Epithelial cell of proximal tubule (primary cell): ENCODE results near the gene SUB1. TPM values are rescaled to one million over a fixed set of nuclear protein-coding genes. Genes with fewer than 3 reads are reported as not detected.
"Not testable (repeated sequence)": the region's sequence is repeated elsewhere in the genome, so short reads cannot be mapped to it uniquely, and the experiment has no call there.

Source experiments
- DNase-seq: peaks from one replicate; pipeline ENCODE4 v3.0.0-alpha.2; 2011; ENCODE audit warnings: low read depth
- H3K4me3 ChIP-seq: 2 replicates; pipeline ENCODE4 v1.5.1; 2011; ENCODE audit warnings: low read depth, mild to moderate bottlenecking, low read length
- total RNA-seq: library from RNA; depleted of rRNA; stranded (reverse); fragments of >200 nt; gene quantifications from 2 replicates; pipeline ENCODE4 v1.2.3, GENCODE V29; 2015
- TF ChIP-seq, protein P1 (sequence below): conservative IDR thresholded peaks from 2 replicates; pipeline ENCODE4 v1.5.1; 2012; ENCODE audit warnings: low read depth, mild to moderate bottlenecking, low read length

Gene SUB1
- total RNA-seq, 1 donor from 2014 or later = 418 TPM

DNA sequence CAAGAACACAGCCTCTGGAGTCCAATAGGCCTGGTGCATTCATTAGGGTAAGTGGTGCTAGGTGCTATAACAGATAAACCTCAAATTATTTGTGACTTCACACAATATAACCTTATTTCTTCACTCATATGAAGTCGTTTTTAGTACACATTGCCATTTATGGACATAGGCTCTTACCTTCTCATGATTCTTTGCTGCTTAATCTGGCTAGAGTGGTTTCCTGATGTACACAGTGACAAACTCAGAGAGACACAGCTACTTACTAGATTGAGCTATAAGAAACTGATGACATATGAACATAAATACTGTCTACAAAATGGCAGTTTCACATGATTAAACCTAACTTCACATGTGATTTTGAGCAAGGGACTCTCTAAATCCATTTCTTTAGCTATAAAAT lies 14.2 kb upstream of the SUB1 start:
- DNase-seq = no peak
- no peak overlapping the region for H3K4me3 ChIP-seq
- TF ChIP-seq, protein P1, sequence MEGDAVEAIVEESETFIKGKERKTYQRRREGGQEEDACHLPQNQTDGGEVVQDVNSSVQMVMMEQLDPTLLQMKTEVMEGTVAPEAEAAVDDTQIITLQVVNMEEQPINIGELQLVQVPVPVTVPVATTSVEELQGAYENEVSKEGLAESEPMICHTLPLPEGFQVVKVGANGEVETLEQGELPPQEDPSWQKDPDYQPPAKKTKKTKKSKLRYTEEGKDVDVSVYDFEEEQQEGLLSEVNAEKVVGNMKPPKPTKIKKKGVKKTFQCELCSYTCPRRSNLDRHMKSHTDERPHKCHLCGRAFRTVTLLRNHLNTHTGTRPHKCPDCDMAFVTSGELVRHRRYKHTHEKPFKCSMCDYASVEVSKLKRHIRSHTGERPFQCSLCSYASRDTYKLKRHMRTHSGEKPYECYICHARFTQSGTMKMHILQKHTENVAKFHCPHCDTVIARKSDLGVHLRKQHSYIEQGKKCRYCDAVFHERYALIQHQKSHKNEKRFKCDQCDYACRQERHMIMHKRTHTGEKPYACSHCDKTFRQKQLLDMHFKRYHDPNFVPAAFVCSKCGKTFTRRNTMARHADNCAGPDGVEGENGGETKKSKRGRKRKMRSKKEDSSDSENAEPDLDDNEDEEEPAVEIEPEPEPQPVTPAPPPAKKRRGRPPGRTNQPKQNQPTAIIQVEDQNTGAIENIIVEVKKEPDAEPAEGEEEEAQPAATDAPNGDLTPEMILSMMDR = no peak

DNA sequence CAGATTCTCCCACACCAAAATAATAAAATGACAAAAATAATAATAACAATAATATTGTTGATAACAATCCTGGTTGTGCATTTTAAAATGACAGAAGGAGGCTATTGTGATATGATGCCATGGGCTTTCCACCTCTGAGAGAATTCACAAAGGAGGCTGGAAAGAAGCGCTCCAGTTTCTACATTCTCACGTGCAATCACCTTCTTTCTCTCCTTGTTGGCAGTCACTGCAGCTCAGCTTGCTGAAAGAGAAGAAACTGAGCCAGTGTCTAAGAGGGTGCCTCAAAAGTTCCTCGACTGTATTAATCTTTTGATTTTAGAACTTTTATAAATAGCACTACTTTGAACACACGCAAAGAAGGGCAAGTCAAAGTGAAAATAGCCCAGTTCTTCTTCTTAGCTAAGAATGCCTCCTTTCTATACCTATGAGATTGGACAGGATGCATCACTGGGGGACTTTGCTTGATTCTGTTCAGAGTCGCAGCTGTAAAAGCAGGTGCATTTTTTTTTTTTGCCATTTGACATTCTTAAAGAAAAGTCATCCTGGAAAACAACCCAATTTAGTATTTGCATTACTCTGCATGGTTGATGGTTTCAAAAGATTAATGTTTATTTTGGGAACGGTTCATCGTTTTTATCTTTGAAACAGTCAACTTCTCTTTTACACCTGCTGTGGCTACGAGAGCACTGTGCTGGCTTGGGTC lies 12.4 kb upstream of the SUB1 start:
- no peak overlapping the region for H3K4me3 ChIP-seq
- TF ChIP-seq, protein P1 = no peak
- no peak for DNase-seq

DNA sequence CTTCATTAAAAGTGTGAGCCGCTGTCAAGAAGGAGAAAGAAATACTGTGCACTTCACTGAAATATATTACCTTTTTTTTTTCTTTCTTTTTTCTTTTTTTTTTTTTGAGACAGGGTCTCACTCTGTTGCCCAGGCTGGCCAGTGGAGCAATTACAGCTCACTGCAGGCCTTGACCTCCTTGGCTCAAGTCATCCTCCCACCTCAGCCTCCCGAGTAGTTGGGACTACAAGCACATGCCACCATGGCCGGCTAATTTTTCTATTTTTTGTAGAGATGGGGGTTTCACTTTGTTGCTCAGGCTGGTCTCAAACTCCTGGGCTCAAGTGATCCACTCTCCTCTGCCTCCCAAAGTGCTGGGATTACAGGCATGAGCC lies 11.9 kb upstream of the SUB1 start:
- DNase-seq, H3K4me3 ChIP-seq: not testable (repeated sequence)

DNA sequence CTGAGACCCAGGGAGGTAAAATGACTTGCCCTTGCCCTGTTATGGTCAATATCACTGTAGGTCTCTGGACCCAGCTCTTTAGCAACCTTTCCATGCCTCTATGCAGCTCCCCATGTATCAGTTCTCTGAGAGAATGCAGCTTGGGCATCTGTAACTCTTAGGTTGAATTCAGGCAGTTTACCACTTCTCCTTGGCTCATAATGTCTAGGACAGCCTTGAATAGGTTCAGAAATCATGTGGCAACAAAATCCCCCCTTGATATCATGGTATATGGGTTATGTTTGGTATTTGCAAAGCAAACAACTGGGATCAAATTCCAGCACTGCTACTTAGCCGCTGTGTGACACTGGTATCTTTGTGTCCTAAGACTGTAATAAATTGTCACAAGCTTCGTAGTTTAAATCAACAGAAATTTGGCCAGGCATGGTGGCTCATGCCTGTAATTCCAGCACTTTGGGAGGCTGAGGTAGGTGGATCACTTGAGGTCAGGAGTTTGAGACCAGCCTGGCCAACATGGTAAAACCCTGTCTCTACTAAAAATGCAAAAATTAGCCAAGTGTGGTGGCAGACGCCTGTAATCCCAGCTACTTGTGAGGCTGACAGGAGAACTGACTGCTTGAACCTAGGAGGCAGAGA lies 10.7 kb upstream of the SUB1 start:
- TF ChIP-seq, protein P1 = no peak
- no peak for DNase-seq
- no peak overlapping the region for H3K4me3 ChIP-seq

DNA sequence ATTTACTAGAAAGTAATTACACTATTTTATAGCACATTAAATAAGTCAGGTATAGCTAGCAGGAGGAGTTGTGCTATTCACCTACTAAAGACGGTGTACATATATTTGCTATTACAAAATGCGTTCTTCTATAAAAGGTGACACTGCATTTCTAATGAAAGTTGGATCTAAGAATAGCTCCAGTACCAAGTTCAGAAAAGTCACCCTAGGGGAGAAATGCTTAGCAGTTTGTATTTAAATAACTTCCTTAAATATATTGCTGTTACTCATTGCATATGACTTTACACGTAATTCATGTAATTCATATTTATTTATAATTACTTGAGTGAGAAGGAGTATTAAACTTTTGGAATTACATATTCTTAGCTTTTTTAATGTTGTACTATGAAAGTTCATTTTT lies 7.0 kb upstream of the SUB1 start:
- H3K4me3 ChIP-seq = no peak overlapping the region
- TF ChIP-seq, protein P1 = no peak
- no peak for DNase-seq

DNA sequence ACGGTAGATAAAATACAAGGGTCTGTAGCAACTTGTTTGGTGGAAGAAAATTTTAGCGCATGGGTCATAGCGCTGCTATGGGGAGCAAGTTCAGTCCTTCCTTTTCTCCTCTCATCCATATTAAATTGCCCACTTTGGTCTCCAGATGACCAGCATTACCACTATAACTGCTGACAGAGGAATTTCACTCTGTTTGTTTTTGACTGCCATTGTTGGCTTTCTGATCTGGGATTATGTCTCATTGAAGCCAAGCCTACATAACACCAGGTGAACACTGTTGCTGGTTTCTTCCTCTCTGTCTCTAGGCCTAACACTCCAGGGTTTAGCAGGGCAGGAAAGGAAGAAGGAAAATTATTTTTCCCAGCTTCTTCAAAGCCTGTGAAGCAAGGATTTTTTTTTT lies 6.6 kb upstream of the SUB1 start:
- no peak overlapping the region for H3K4me3 ChIP-seq
- TF ChIP-seq, protein P1 = no peak
- DNase-seq = no peak

DNA sequence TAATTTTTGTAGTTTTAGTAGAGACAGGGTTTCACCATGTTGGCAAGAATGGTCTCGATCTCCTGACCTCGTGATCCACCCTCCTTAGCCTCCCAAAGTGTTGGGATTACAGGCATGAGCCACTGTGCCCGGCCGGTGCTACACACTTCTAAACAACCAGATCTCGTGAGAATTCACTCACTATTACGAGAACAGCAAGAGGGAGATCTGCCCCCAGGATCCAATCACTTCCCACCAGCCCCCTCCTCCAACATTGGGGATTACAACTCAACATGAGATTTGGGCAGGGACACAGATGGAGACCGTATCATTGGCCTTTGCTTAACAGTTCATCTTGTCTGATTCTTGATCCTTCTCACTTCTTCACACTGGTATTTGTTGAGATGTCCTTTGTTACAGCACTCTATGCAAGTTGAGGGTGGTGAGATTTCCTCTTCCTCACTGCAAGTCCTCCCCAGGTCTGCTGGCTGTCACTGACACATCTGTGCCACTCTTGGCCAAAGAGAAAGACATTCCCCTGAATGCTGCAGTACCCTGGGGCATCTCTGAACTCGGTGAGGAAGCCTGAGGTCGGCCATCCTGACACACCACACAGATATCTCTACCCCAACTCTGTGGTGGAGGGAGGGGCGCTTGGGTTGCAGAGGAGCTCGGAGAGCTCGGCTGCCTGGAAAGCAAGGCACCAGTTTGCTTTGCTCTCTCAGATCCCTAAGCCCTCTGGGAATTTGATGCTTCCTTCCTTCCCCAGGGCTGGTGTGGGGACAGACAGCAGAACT lies 4.2 kb upstream of the SUB1 start:
- TF ChIP-seq, protein P1 = no peak
- no peak for DNase-seq
- H3K4me3 ChIP-seq = no peak overlapping the region
